Limb (tissue), 2 donors: ENCODE data around the gene EDC3.
"Not testable (repeated sequence)": the region's sequence is repeated elsewhere in the genome, so short reads cannot be mapped to it uniquely, and the experiment has no call there.

ENCODE experiments used
- DNase-seq, 2 donors: peaks; one replicate each; pipeline ENCODE4 v3.0.0-alpha.2; 2016; ENCODE audit errors: extremely low spot score in 2 of 2

The EDC3 gene

DNA sequence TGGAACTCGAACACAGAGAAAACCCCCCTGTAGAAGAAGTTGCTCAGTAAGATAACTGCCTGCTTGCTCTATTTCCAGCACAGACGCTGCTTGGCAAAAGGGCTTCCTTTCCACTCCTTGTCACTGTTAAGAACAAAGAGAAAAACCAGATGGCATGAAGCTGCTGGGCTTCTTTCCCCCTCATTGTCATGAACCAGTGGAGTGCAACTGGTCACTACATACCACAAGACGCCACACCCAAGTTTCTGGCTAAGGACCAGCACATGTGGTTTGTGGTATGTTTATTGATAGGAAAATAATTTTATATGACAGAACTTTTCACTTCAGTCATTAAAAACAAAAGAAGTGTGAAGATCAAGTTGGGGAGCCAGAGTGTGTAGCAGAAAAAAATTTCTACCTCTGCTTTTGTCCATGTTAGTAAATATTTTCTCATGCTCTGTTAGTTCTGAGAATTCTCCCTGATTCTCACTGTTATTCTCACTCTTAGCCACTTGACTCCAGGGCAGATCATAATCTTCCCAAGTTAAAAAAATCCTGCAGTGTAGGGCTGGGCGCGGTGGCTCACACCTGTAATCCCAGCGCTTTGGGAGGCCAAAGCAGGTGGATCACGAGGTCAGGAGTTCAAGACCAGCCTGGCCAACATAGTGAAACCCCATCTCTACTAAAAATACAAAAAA is 42.3 kb downstream of the EDC3 start:
- peak in 1 of 2 donors; percentile 43 for DNase-seq

DNA sequence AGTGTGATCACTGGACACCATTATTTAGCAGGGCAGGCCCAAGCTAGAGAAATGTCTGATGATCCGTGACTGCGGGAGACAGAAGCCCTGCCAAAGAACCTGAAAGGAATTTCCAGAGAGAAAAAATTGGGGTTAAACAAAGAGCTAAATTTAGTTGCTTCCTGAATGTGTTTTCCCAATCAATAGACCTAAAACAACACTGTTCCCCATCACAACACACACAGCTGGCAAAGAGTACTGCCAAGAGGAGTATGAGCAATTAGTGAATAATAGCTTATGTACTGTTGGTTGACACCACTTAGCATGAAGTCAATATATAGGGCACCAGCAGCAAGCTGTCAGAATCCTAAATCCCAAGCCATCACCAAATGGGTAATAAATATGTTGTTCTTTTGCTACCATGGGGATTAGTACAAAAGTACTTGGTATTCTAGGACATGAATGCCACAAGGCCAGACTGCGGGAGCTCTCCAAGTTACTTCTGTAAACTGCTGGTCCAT is 44.5 kb downstream of the EDC3 start:
- no peak for DNase-seq

DNA sequence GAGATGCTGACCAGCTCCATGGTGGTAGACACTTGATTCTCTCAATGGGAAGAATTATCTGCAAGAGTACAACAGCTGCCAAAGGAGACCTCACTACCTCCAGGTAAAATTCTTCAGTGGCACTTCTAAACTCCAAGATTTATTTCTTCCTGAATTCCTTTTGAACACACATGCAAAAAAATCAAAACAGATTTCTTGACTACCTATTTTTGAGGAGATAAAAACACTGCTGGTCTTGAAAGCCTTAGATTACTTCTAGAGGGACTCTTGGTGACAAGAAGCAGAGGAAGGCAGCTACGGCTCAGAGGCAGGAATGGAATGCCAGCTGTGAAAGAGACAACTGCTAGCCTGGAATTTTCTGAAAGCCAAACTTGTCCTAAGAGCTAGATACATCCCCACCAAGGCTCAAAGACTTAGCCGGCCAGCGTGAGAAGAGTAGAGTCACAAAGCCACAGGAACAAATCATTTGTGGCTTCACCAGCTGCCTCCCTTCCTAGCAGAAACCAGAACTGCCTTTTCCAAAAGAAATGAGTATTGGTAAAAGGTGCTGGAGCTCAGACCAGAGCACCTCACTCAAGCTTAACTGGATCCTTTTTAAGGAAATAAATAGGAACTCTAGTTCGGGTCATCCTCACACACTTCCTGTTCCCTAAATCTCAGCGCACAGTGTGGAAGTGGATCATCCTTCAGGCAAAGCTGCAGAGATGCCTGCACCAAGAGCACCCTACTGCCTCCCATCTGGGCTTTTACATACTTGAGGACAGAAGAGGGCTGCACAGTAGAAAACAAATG is 47.6 kb downstream of the EDC3 start:
- DNase-seq: no peak

DNA sequence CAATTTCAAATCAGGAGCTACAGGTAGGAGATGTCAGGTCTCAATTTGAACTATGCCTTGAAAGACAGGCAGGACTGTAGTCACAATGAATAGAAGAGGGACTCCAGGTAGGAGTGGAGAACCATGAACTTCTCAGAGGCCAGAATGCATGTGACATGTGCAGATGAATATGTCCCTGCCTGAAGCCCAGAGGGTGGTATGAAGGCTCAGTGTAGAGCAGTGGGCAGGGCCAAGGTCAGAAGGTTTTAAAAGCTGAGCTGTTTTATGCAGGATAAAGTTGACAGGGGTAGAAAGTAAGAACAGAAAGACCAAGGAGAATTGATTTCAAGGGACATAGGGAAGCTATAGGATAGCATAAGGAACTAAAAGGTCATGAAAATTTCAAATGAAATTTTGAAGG is 49.3 kb downstream of the EDC3 start:
- no peak for DNase-seq

DNA sequence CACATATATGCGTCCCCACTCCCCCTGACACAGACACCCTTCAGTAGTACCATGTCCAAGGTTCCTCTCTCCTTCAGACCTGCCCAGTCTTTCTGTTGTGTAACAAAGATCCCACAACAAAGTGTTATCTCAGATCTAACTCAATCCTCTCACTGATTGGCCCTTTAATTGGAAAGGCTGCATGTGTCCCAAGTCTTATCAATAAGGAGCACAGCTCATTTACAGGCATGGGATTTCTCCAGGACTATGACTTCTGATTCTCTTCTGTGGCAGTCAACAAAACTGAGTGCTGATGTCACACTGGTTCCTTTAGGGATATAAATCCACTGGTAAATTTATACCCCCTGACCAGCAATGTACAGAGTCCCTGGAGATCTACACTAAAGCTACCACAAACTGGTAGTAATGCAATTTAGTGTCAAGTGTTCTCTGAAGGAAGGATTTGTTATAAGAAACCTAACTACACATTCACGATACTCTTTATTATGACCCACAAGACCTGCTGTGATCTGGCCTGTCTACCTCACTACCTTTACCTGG is 52.1 kb downstream of the EDC3 start:
- DNase-seq: no peak

DNA sequence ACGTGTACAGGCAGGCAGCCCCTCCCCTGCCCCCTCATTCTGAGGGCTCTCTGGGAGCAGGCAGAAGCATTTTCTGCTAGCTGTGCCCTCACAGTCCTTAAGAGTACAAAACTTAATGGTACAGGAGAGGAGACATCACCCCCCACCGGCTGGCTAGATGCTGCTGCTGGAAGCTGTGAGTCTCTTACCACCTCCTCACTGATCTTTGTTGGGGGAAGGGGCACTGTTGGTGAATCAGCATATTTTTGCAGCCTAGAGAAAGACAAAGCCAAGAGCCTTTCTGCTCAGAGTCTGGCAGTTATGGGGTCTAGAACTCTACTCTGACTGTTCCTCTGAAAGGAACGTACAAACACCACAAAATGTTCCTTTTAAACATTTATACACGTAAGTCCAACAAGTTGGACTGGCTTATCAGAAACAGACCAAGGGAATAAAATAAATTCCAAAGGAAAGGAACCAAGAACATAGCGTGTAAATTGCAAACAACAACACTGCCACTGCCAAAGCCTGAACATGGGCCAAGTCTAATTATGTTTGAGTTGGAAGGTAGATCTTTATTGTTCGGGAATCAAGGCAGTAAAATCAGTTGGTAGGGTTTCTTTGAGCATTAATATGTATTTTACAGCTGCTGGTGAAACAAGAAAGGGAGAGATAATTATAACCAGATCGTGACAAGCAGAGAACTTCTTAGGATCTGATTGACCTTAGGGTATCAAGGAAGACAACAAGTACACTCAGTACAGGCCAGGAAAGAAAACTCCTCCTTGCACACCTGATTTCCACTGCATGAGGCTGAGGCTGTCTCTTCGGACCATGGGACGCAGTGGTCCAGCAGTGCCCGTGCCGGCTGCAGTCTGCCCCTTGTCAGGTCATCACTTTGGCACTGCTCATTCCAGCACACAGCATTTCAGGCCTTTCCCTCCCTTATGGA is 52.8 kb downstream of the EDC3 start:
- no peak for DNase-seq

DNA sequence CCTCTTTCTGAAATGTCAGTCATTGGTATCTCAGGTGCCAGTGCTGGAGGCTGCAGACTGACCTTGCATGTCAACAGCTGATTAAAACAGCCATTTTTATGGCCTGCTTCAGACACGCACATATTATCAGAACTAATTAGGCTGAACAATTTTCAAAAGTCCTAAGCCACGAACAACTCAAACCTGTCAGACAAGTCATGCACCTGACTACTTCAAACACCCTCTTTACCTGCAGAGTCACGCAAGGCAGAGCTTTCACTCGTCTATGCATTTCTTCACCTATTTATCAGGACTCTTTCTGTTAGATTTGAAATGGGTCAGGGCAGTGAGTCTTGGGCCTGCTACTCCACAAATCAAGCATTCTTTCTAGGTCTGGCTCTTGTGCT is 53.5 kb downstream of the EDC3 start:
- no peak for DNase-seq

DNA sequence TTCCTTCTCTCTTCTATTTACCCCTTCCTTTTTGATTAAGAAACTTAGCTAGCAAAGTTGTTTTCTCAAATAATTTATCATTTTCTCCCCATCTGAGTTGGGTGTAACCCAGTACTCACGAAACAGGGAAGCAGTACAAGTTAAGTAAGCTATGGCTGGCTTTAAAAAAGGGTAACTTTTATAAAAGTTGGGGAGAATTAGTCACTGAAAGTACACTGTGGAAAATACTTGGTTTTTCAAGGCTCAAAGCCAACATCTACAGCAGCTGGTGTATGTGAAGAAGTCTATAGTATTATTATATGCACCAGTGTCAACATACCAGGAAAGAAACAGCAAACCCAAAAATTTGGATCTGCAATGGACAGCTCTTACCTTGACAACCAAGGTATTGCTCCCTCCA is 54.7 kb downstream of the EDC3 start:
- no peak for DNase-seq

DNA sequence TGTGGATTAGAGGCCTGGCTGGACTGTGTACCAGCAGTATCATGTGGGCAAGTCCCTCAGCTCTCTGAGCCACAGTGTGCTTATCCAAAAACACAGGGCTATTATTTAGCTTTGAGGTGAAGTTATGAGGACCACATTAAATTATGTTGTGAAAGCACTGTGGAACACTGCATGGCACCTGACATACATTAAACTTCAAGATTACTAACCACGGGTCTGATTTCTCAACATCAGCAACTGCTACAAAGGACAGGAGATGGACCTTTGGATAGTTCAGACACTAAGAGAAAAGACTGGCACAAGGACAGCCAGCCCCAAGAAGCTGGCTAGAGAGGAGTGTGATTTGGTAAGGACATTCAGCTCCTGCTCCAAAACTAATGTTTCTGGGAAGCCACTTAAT is 58.8 kb downstream of the EDC3 start:
- no peak for DNase-seq

DNA sequence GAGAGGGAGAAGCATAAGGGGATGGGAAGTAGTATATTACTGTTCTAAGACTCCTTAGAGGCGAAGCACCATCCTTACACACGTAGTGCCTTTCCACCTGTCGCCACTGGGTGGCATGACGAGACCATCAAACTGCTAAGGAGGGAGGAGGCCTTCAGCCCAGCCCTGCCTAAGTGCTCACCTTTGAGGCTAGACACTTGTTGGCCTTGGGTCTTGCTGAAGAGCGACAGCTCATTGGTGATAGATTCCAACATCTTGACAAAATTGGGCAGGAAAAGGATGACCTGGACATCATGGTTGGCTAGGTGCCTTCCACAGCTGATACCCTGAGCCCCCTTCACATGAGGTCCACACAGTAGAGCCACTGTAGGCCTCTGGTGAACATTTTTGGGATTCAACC is 60.6 kb downstream of the EDC3 start:
- DNase-seq: peak; percentile 44 to 73

DNA sequence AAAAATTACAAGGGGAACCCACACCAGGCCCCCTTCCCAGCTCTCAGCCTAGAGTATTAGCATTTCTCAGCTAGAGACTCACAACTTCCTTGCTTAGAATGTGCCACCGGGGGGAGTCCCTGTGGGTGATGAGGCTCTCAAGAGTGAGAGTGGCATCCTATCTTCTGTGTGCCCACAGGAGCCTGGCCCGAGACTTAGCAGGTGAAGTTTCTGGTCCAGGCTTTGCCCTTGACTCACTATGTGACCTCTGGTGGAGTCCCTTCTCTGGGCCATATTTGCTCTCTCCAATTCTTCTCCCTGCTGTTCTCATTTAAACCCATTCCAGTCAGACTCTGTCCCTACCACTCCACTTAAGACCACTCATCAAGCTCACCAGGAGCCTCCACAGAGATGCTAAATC is 62.0 kb downstream of the EDC3 start:
- no peak for DNase-seq

DNA sequence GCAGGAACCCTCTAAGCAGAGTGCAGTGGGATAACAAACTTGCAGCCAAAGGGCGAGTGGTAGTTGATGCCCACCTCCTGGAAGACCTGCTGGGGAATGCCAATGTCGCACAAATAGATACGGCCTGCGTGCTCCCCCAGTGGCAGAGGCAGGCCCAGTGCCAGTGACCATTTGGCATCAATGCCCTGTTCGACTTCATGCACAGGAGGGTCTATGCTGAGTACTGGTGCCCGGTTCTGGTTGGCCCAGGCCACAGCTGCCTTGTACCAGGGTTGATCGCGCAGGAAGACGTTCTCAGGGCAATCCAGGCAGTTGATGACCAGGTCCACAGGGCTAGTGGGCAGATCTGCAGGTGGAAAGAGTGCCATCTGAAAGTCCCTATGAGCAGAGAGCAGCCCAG is 63.2 kb downstream of the EDC3 start:
- DNase-seq: no peak

DNA sequence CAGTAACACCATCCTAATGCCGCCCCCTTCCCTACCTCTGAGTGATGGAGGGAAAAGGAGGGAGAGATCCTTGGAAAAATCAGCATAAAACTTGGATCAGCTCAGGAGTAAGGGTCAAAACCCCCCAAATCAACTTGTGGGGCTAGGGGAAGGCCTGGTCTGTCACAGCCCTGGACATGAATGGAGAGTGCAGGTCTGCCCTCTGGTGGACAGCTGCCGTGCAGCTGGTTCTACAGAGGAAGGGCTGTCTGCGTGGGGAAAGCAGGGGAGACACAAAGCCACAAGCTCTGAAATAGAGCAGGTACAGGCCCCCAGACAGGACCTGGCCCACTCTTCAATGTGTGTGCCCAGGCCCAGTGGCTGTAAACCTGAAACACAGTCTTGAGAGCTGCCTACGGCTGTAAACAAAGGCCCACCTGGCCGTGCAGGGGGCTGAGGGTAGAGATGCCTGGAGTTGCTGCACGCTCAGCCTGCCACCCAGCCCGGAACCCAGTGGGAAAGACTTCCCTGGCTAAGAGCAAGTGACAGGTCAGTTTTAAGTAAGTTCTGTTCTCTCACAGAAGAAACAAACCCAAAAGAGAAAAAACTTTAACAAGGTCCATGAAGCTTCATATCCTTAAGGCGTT is 63.8 kb downstream of the EDC3 start:
- DNase-seq: peak; percentile 35 to 74

DNA sequence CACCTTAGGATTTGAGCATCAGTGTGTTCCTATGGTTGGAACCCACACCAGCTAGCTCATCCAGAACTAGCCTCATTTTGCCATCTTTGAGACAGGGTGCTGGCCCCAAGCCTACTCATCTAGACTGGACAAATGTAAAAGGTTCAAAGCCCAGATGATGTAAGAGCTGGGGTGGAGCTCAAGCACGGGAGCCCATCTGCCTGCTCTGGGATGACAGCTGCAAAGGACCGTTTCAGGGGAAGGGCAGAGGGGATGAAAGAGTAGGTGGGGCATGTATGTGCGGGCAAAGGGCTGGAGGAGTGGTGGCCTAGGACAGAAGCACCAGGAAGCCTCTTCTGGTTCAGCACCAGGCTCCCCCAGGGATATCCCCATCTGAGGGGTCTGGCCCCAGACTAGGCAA is 64.4 kb downstream of the EDC3 start:
- no peak for DNase-seq

DNA sequence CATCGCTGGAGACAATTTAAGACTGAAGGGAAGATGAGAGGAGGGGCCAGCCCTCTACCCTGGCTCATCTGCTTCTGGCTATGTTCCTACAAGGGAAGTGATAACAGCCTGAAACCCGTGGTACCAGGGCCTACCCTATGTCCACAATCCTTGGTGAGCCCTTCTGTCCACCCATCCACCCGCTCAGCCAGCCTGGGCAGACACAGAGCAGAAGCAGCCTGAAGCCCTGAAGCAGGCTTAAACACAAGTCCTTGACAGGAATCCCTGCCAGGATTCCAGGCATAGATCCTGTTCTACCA is 64.8 kb downstream of the EDC3 start:
- DNase-seq: no peak

DNA sequence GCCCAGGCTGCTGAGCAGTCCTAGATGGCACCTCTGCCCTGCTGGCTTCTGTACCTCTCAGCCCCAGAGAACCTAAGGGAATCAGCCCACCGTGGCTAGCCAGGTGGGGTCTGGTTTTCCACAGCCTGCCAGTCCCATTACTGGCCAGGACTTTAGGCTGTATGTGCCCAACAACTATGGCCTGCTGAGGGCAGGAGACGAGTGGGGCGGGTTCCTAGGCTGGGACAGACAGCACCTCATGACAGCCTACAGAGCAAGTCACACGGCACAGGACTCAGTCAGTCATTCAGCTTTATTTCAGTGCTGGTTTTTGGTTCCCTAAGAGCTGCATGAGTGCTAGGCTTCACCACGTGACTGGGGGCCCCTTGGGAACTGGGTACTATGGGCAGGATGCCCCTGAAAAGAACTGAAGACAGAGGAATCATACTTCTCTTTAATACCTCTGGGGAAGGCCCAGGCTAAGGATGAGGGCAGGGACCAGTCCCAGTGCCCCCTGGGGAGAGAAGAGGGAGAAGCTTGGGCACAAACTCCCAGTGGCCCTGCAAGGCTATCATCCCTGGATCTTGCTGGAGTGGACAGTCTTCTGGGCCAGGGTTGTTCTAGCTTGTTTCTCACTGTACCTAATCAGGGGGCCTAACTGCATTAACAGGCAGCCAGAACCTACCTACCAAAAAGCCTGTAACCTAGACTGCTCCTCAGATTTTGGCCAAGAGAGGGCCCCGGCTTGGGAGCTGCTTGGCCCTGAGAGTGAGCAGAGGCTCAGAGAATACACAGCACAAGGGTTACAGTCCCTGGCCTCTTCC is 65.3 kb downstream of the EDC3 start:
- no peak for DNase-seq

DNA sequence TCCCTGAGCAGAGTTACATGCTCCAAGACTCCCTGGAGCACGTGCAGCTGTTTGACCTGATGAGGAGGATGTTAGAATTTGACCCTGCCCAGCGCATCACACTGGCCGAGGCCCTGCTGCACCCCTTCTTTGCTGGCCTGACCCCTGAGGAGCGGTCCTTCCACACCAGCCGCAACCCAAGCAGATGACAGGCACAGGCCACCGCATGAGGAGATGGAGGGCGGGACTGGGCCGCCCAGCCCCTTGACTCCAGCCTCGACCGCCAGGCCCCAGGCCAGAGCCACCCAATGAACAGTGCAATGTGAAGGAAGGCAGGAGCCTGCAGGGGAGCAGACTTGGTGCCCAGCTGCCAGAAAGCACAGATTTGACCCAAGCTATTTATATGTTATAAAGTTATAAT is 66.1 kb downstream of the EDC3 start:
- not testable (repeated sequence) for DNase-seq

DNA sequence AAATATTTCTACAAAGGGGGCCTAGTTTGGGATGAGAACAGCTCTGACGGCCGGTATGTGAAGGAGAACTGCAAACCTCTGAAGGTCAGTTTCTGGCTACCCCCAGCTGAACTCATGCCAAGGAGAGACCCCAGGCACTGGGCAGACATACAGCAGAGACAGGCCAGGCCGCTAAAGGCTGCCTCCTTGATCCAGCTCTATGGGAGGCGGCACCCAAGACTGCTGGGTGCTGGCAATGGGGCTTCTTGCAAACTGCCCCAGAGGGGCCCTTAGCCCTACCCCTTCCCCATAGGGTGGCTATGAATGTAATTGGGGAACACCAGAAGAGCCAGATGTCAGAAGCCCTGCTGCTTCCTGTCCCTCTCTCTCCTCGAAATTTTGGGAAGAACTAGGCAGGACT is 66.9 kb downstream of the EDC3 start:
- DNase-seq: no peak

DNA sequence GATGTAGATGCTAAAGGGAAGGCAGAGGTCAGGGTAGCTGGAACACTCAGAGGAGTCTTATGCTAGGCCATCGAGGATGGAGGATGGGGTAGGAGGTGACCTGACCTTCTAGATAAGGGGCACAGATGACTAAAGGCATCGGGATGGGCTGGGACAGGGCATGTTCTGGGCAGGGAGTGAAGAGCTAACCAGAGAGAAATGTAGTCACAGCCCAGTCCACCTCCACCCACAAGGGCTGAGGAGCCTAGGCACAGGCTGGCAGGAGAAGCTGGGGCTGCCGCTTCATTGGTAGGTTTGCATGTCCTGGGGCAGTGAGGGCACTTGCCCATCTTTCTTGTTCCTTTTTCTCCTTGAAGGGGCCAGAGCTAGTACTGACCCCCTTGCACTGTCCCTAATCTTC is 67.6 kb downstream of the EDC3 start:
- DNase-seq: no peak

DNA sequence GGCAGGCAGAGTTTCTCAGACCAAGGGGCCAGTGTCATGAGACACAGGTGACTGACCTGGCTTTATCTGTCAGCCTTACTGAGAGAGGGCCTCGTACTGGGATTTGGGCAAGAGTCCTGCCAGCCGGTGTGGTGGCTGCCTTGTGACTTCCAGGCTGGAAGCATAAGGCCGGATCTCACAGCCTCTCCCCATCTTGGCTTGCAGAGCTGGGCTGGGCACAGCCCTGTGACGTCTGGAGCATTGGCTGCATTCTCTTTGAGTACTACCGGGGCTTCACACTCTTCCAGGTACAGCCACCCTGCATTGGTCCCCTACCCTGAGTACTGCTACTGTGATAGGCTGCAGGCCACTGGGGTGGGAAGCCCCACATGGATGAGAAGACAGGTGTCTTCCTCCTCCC is 68.1 kb downstream of the EDC3 start:
- no peak for DNase-seq
